Mucosa of descending colon (tissue), 3 donors: ENCODE data around the gene JADE2. TPM values are rescaled to one million over a fixed set of nuclear protein-coding genes. Genes with fewer than 3 reads are reported as not detected.

Source experiments
- ATAC-seq: fragments of 200-7000 bp; cut with Tn5 transposase; one replicate; pipeline ENCODE4 v1.9.1; 2020; ENCODE audit warnings: mild to moderate bottlenecking, moderate library complexity
- DNase-seq, 3 donors: peaks; one replicate each; pipeline ENCODE4 v3.0.0-alpha.2; 2020
- H3K36me3 ChIP-seq: fragments of 200-600 bp; one replicate; pipeline ENCODE4 v1.8.0; 2021; ENCODE audit warnings: low read depth, mild to moderate bottlenecking
- H3K4me1 ChIP-seq: fragments of 200-600 bp; one replicate; pipeline ENCODE4 v1.8.0; 2021; ENCODE audit warnings: low read depth, mild to moderate bottlenecking
- H3K4me3 ChIP-seq: fragments of 200-600 bp; one replicate; pipeline ENCODE4 v1.8.0; 2021; ENCODE audit warnings: mild to moderate bottlenecking
- H3K9me3 ChIP-seq: fragments of 200-600 bp; one replicate; pipeline ENCODE4 v1.8.0; 2021; ENCODE audit warnings: mild to moderate bottlenecking
- intact Hi-C, 2 donors: fragments of 100-400 bp; cut with DNase I in 1 of 2; cut with micrococcal nuclease in 1 of 2; formaldehyde crosslinking; loops; one replicate each; pipeline versions ENCODE4 v1.11.0 to v1.11.1; 2022; cut with DNase I, micrococcal nuclease
- total RNA-seq, 3 donors: library from RNA; stranded (reverse); fragmentation: NEBNext Ultra II Directional in 2 of 3; extraction: Animal tissue kit (Norgen Biotek cat#: 25700) in 2 of 3; gene quantifications; one replicate each; pipeline versions ENCODE4 v1.2.1 to v1.2.4, GENCODE V29; 2021 to 2023
- TF ChIP-seq, protein P1 (sequence below): fragments of 200-600 bp; IDR thresholded peaks from one replicate; pipeline ENCODE4 v1.8.0; 2022; ENCODE audit warnings: antibody characterized with exemption, mild to moderate bottlenecking
- donor health status: DM: no; HTN: no; CAD: no; lungs with moderate emphysema.
- donor health status: DM: no; HTN: no; CAD: no.
- donor health status: DM: no; HTN: yes; CAD: no.

The JADE2 gene
- total RNA-seq, 3 donors from 2014 or later: 31.9 to 69.9 (median 36.2) TPM

GRCh38 chr5:134560698-134561097 is 35.2 kb downstream of the JADE2 start:
- no peak overlapping the region for H3K4me3 ChIP-seq
- DNase-seq: no peak
- no peaks in the 10 kb centered on the region for H3K9me3 ChIP-seq
- intact Hi-C loops: no loop called here
- peaks cover 6% of the 10 kb centered on the region for H3K36me3 ChIP-seq
- no peak for ATAC-seq
- H3K4me1 ChIP-seq: no peaks in the 10 kb centered on the region
- TF ChIP-seq, protein P1, sequence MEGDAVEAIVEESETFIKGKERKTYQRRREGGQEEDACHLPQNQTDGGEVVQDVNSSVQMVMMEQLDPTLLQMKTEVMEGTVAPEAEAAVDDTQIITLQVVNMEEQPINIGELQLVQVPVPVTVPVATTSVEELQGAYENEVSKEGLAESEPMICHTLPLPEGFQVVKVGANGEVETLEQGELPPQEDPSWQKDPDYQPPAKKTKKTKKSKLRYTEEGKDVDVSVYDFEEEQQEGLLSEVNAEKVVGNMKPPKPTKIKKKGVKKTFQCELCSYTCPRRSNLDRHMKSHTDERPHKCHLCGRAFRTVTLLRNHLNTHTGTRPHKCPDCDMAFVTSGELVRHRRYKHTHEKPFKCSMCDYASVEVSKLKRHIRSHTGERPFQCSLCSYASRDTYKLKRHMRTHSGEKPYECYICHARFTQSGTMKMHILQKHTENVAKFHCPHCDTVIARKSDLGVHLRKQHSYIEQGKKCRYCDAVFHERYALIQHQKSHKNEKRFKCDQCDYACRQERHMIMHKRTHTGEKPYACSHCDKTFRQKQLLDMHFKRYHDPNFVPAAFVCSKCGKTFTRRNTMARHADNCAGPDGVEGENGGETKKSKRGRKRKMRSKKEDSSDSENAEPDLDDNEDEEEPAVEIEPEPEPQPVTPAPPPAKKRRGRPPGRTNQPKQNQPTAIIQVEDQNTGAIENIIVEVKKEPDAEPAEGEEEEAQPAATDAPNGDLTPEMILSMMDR: no peak

DNA sequence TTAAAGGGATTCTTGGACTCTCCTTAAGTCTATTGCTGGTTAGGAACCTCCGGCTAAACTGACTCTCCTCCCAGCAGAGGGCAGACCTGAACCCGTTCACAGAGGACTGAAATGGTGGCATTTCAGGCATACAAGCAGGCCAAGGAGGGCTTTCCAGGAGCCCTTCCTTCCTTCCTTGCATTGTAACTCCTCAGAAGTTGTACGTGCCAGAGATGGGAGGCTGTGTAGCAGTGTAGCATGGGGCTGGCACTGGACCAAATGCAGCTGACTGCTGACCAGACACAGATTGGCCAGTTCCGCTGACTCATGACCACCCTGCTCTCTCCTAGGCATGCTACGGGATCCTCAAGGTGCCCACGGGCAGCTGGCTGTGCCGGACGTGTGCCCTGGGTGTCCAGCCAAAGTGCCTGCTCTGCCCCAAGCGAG is 36.4 kb downstream of the JADE2 start:
- TF ChIP-seq, protein P1: no peak
- Histone ChIP-seq H3K4me1 (no peaks in the 10 kb centered on the region), H3K9me3 (no peaks in the 10 kb centered on the region), H3K36me3 (peaks cover 9% of the 10 kb centered on the region), H3K4me3 (no peak overlapping the region)
- no peak for DNase-seq
- ATAC-seq: peak; percentile 59
- intact Hi-C loops: no loop called here

DNA sequence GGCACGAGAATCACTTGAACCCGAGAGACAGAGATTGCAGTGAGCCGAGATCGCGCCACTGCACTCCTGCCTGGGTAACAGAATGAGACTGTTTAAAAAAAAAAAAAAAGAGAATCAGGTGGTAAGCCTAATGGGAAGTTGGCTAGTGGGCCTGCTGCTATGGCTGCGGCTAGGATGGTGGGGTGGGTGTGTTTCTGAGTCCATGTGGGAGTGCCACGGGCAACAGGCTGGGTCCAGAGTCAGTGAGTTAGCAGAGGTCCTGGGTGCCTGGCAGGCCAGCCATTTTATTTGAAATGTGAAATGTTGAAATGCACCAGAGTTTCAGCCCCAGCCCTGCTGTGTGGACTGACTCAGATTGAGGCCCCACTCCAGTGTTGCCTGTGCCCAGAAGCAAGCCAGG is 37.8 kb downstream of the JADE2 start:
- Histone ChIP-seq H3K4me1 (no peaks in the 10 kb centered on the region), H3K4me3 (no peak overlapping the region), H3K9me3 (no peaks in the 10 kb centered on the region), H3K36me3 (peaks cover 11% of the 10 kb centered on the region)
- ATAC-seq: no peak
- intact Hi-C loops: no loop called here
- no peak for DNase-seq
- TF ChIP-seq, protein P1: no peak

GRCh38 chr5:134563962-134564361 is 38.5 kb downstream of the JADE2 start:
- H3K4me3 ChIP-seq: no peak overlapping the region
- TF ChIP-seq, protein P1: no peak
- DNase-seq (no peak), ATAC-seq (no peak)
- H3K36me3 ChIP-seq: peaks cover 11% of the 10 kb centered on the region
- H3K9me3 ChIP-seq: no peaks in the 10 kb centered on the region
- H3K4me1 ChIP-seq: peaks cover 6% of the 10 kb centered on the region
- intact Hi-C loops: no loop called here

GRCh38 chr5:134564396-134564795 is 38.9 kb downstream of the JADE2 start:
- Histone ChIP-seq H3K9me3 (no peaks in the 10 kb centered on the region), H3K4me3 (no peak overlapping the region), H3K36me3 (peaks cover 11% of the 10 kb centered on the region), H3K4me1 (peaks cover 10% of the 10 kb centered on the region)
- no peak for DNase-seq
- TF ChIP-seq, protein P1: no peak
- no peak for ATAC-seq
- intact Hi-C loops: no loop called here
